Measurements from ENCODE around the gene LAMA2. TPM values are rescaled to one million over a fixed set of nuclear protein-coding genes. Genes with fewer than 3 reads are reported as not detected.

The LAMA2 gene
- total RNA-seq, 3 donors from 2014 or later (not counting 1 experiment from before 2014, with no cell fraction given), result 2.1 to 5.3 (median 3.6) TPM

DNA sequence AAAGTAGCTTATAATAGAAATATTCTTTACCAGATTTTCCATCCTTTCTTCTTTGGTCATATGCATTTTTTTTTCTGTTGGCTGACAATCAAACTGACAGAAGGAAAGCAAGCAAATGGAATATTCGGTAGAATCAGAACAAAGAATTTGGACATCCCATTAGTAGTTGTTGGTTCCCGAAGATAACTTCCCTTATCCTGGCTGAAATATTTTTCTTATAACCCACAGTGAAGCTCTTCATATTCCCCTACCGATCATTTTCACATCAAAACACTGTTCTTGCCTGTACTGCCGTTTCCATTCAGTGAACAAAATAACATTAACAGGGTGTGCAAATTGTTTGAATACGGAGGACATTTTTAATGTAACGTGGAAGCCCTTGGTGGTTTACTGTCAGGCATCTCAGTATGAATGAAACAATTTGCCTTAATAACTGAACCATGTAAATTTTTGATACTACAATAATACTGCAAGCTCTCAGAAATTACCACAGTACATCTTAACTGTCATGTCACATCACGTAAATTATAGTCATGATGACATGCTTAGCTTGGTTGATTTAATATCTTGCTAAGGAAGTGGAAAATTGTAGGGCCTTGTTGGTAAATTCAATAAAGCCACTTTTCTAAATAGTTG is 311.5 kb downstream of the LAMA2 start:
- H3K27me3 ChIP-seq (ENCODE audit: control insufficient read depth, insufficient read depth, low read length), result peaks cover 4% of the 10 kb centered on the region
- ATAC-seq, result no peak
- H3K4me1 ChIP-seq (ENCODE audit: control insufficient read depth, insufficient read depth, low read length), result no peaks in the 10 kb centered on the region
- no peak overlapping the region for H3K27ac ChIP-seq (ENCODE audit: low read length)
- Mint-ChIP-seq H3K9me3 (no peaks in the 10 kb centered on the region), H3K4me3 (no peak overlapping the region), H3K27ac (no peak overlapping the region), H3K36me3 (no peaks in the 10 kb centered on the region), H3K4me1 (no peaks in the 10 kb centered on the region), H3K27me3 (ENCODE audit: low read depth in 2 of 2) (peaks cover 3 to 22% of the 10 kb centered on the region in 2 donors)
- H3K36me3 ChIP-seq (ENCODE audit: control insufficient read depth, insufficient read depth, low read length), result no peaks in the 10 kb centered on the region
- no peak for DNase-seq
- WGBS (ENCODE audit: insufficient coverage), result 89% methylated on average over 6 of the region's 7 CpGs
- TF ChIP-seq, protein P1, sequence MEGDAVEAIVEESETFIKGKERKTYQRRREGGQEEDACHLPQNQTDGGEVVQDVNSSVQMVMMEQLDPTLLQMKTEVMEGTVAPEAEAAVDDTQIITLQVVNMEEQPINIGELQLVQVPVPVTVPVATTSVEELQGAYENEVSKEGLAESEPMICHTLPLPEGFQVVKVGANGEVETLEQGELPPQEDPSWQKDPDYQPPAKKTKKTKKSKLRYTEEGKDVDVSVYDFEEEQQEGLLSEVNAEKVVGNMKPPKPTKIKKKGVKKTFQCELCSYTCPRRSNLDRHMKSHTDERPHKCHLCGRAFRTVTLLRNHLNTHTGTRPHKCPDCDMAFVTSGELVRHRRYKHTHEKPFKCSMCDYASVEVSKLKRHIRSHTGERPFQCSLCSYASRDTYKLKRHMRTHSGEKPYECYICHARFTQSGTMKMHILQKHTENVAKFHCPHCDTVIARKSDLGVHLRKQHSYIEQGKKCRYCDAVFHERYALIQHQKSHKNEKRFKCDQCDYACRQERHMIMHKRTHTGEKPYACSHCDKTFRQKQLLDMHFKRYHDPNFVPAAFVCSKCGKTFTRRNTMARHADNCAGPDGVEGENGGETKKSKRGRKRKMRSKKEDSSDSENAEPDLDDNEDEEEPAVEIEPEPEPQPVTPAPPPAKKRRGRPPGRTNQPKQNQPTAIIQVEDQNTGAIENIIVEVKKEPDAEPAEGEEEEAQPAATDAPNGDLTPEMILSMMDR (IDR thresholded peaks at IDR 0.05), result no peak
- intact Hi-C loops (cut with micrococcal nuclease), result no loop called here
- H3K4me3 ChIP-seq (ENCODE audit: low read length), result no peak overlapping the region
- H3K9me3 ChIP-seq (ENCODE audit: control insufficient read depth, insufficient read depth, low read length), result no peaks in the 10 kb centered on the region

DNA sequence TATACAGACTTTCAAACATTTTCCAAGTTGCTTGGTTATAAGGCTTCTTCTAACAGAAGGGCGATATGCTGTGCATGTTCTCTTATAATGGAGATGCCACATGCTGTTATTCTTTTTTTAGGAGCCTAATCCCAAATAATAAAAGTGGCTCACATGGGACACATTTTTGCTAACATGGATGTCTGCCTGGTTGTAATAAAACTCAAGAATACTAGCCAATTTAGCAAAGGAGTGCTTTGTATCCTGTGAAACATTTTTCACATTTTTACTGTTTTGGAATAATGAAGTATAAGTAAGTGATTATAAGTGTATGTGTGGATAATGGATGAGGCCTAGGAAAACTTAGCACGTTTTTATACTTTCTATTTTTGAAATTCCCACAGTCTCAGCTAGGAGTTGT is 312.2 kb downstream of the LAMA2 start:
- no peaks in the 10 kb centered on the region for H3K36me3 Mint-ChIP-seq
- TF ChIP-seq, protein P1 (IDR thresholded peaks at IDR 0.05), result no peak
- DNase-seq, result no peak
- Histone ChIP-seq H3K4me1 (ENCODE audit: control insufficient read depth, insufficient read depth, low read length) (no peaks in the 10 kb centered on the region), H3K9me3 (ENCODE audit: control insufficient read depth, insufficient read depth, low read length) (no peaks in the 10 kb centered on the region), H3K27me3 (ENCODE audit: control insufficient read depth, insufficient read depth, low read length) (peaks cover under 1% of the 10 kb centered on the region), H3K27ac (ENCODE audit: low read length) (no peak overlapping the region), H3K4me3 (ENCODE audit: low read length) (no peak overlapping the region), H3K36me3 (ENCODE audit: control insufficient read depth, insufficient read depth, low read length) (no peaks in the 10 kb centered on the region)
- H3K27ac Mint-ChIP-seq, result no peak overlapping the region
- no peaks in the 10 kb centered on the region for H3K4me1 Mint-ChIP-seq
- ATAC-seq, result no peak
- intact Hi-C loops (cut with micrococcal nuclease), result no loop called here
- WGBS (ENCODE audit: insufficient coverage), result 78% methylated on average over 2 of the region's 2 CpGs
- H3K9me3 Mint-ChIP-seq, result no peaks in the 10 kb centered on the region
- peaks cover 3 to 14% of the 10 kb centered on the region in 2 donors for H3K27me3 Mint-ChIP-seq (ENCODE audit: low read depth in 2 of 2)
- no peak overlapping the region for H3K4me3 Mint-ChIP-seq

DNA sequence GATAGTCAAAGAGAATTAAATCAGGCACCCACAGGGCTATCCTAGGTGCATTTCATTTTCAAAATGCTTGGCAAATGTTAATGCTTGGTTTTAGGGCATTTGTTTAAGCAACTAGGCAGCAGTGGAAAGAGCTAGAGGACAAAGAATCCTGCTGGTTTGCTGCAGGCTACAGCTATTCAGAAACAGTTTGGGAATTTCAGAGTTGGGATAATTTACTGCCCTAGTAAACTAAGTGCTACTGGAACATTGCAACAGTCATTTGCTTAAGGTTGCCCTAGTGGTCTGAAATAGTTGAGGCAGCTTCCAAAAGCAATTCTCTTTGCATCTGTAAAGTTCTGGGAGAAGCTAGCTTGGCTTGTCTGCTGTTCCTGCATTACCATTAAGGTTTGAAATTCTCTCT is 312.7 kb downstream of the LAMA2 start:
- TF ChIP-seq, protein P1 (IDR thresholded peaks at IDR 0.05), result no peak
- Mint-ChIP-seq H3K36me3 (no peaks in the 10 kb centered on the region), H3K27ac (no peak overlapping the region), H3K4me3 (no peak overlapping the region), H3K27me3 (ENCODE audit: low read depth in 2 of 2) (peaks cover 3 to 10% of the 10 kb centered on the region in 2 donors), H3K4me1 (no peaks in the 10 kb centered on the region), H3K9me3 (no peaks in the 10 kb centered on the region)
- intact Hi-C loops (cut with micrococcal nuclease), result no loop called here
- no peak overlapping the region for H3K4me3 ChIP-seq (ENCODE audit: low read length)
- H3K9me3 ChIP-seq (ENCODE audit: control insufficient read depth, insufficient read depth, low read length), result no peaks in the 10 kb centered on the region
- ATAC-seq (no peak), DNase-seq (no peak)
- no peaks in the 10 kb centered on the region for H3K27me3 ChIP-seq (ENCODE audit: control insufficient read depth, insufficient read depth, low read length)
- no peaks in the 10 kb centered on the region for H3K36me3 ChIP-seq (ENCODE audit: control insufficient read depth, insufficient read depth, low read length)
- no peaks in the 10 kb centered on the region for H3K4me1 ChIP-seq (ENCODE audit: control insufficient read depth, insufficient read depth, low read length)
- no peak overlapping the region for H3K27ac ChIP-seq (ENCODE audit: low read length)

DNA sequence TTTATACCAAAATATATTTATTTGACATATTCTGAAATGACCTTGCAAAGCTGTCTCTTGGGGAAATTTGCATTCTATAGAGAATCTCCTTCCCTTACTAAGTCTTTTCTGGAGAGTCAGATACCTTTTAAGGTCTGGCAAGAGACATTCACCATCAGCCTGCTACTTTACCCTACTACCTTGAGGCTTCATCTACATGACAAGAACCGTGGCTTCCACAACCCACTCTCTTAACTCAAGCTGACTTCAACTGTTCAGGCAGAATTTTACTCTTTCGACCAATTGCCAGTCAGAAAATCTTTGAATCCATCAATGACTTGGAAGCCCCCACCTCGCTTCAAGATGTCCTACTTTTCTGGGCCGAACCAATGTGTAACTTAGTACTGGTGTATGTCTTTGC is 314.2 kb downstream of the LAMA2 start:
- Histone ChIP-seq H3K4me1 (ENCODE audit: control insufficient read depth, insufficient read depth, low read length) (no peaks in the 10 kb centered on the region), H3K27ac (ENCODE audit: low read length) (no peak overlapping the region), H3K36me3 (ENCODE audit: control insufficient read depth, insufficient read depth, low read length) (no peaks in the 10 kb centered on the region), H3K27me3 (ENCODE audit: control insufficient read depth, insufficient read depth, low read length) (no peaks in the 10 kb centered on the region), H3K9me3 (ENCODE audit: control insufficient read depth, insufficient read depth, low read length) (no peaks in the 10 kb centered on the region), H3K4me3 (ENCODE audit: low read length) (no peak overlapping the region)
- TF ChIP-seq, protein P1 (IDR thresholded peaks at IDR 0.05), result no peak
- intact Hi-C loops (cut with micrococcal nuclease), result no loop called here
- H3K27me3 Mint-ChIP-seq (ENCODE audit: low read depth in 2 of 2), result peaks cover 6 to 9% of the 10 kb centered on the region in 2 donors
- 82% methylated on average over 4 of the region's 4 CpGs for WGBS (ENCODE audit: insufficient coverage)
- DNase-seq, result no peak
- H3K4me1 Mint-ChIP-seq, result no peaks in the 10 kb centered on the region
- H3K9me3 Mint-ChIP-seq, result no peaks in the 10 kb centered on the region
- no peak overlapping the region for H3K4me3 Mint-ChIP-seq
- H3K36me3 Mint-ChIP-seq, result no peaks in the 10 kb centered on the region
- no peak overlapping the region for H3K27ac Mint-ChIP-seq
- ATAC-seq, result no peak
